ENCODE measurements around the gene MMP7. TPM values are rescaled to one million over a fixed set of nuclear protein-coding genes. Genes with fewer than 3 reads are reported as not detected.

Gene MMP7
- polyA plus RNA-seq, 3 donors: 28.8 TPM; not detected in 2

- no peak overlapping the region for H3K27ac ChIP-seq (ENCODE audit: low read depth, low read length)
- 69 to 79% (median 75%) methylated on average over 4 of the region's 4 CpGs for WGBS, 3 donors
Measured at GRCh38 chr11:102546427-102546826, 15.9 kb upstream of the MMP7 start.

- 67 to 78% (median 71%) methylated on average over 4 of the region's 4 CpGs for WGBS, 3 donors
- no peak overlapping the region for H3K27ac ChIP-seq (ENCODE audit: low read depth, low read length)
Measured at GRCh38 chr11:102545701-102546100, 15.2 kb upstream of the MMP7 start.

GRCh38 chr11:102544594-102544993, 14.0 kb upstream of the MMP7 start:
- H3K27ac ChIP-seq (ENCODE audit: low read depth, low read length): no peak overlapping the region
- 72 to 96% (median 89%) methylated on average over 1 of the region's 1 CpG for WGBS, 3 donors

- 78 to 82% (median 80%) methylated on average over 2 of the region's 2 CpGs for WGBS, 3 donors
Measured at GRCh38 chr11:102539567-102539966, 9.0 kb upstream of the MMP7 start.

GRCh38 chr11:102538932-102539331, 8.4 kb upstream of the MMP7 start:
- no peak overlapping the region for H3K27ac ChIP-seq (ENCODE audit: low read depth, low read length)
- WGBS, 3 donors: 84 to 92% (median 86%) methylated on average over 4 of the region's 4 CpGs

More at GRCh38 chr11:102539567-102539966, 9.0 kb upstream of the MMP7 start:
- no peak overlapping the region for H3K27ac ChIP-seq (ENCODE audit: low read depth, low read length)

- 61 to 82% (median 76%) methylated on average over 6 of the region's 6 CpGs for WGBS, 3 donors
- H3K27ac ChIP-seq (ENCODE audit: low read depth, low read length): no peak overlapping the region
Measured at GRCh38 chr11:102534261-102534872, 3.8 kb upstream of the MMP7 start.

- H3K27ac ChIP-seq (ENCODE audit: low read depth, low read length): no peak overlapping the region
Measured at GRCh38 chr11:102528618-102529017, 1.9 kb downstream of the MMP7 start.

- H3K27ac ChIP-seq (ENCODE audit: low read depth, low read length): no peak overlapping the region
- 56 to 94% (median 92%) methylated on average over 2 of the region's 2 CpGs for WGBS, 3 donors
Measured at GRCh38 chr11:102527684-102528083, 2.9 kb downstream of the MMP7 start.

GRCh38 chr11:102527041-102527440, 3.5 kb downstream of the MMP7 start:
- H3K27ac ChIP-seq (ENCODE audit: low read depth, low read length): no peak overlapping the region
- 71 to 83% (median 81%) methylated on average over 1 of the region's 1 CpG for WGBS, 3 donors

GRCh38 chr11:102523887-102524286, 6.7 kb downstream of the MMP7 start:
- no peak overlapping the region for H3K27ac ChIP-seq (ENCODE audit: low read depth, low read length)
- WGBS, 3 donors: 84 to 86% (median 85%) methylated on average over 4 of the region's 4 CpGs

GRCh38 chr11:102523189-102523570, 7.4 kb downstream of the MMP7 start:
- H3K27ac ChIP-seq (ENCODE audit: low read depth, low read length): no peak overlapping the region
- 54 to 67% (median 54%) methylated on average over 2 of the region's 2 CpGs for WGBS, 3 donors

- no peak overlapping the region for H3K27ac ChIP-seq (ENCODE audit: low read depth, low read length)
- WGBS, 3 donors: 51 to 53% (median 53%) methylated on average over 5 of the region's 5 CpGs
Measured at GRCh38 chr11:102522312-102523188, 8.0 kb downstream of the MMP7 start.

GRCh38 chr11:102521121-102521520, 9.4 kb downstream of the MMP7 start:
- 93 to 97% (median 96%) methylated on average over 10 of the region's 10 CpGs for WGBS, 3 donors
- no peak overlapping the region for H3K27ac ChIP-seq (ENCODE audit: low read depth, low read length)

GRCh38 chr11:102520514-102520913, 10.0 kb downstream of the MMP7 start:
- no peak overlapping the region for H3K27ac ChIP-seq (ENCODE audit: low read depth, low read length)

- WGBS, 3 donors: 70 to 90% (median 75%) methylated on average over 3 of the region's 3 CpGs
- no peak overlapping the region for H3K27ac ChIP-seq (ENCODE audit: low read depth, low read length)
Measured at GRCh38 chr11:102518296-102519094, 12.1 kb downstream of the MMP7 start.

GRCh38 chr11:102517670-102518069, 12.9 kb downstream of the MMP7 start:
- no peak overlapping the region for H3K27ac ChIP-seq (ENCODE audit: low read depth, low read length)
- WGBS, 3 donors: 86 to 92% (median 89%) methylated on average over 3 of the region's 3 CpGs

GRCh38 chr11:102516179-102516578, 14.4 kb downstream of the MMP7 start:
- 90 to 94% (median 94%) methylated on average over 4 of the region's 4 CpGs for whole genome bisulfite sequencing, 3 donors
- H3K27ac ChIP-seq (ENCODE audit: low read depth, low read length): no peak overlapping the region

GRCh38 chr11:102513869-102514268, 16.7 kb downstream of the MMP7 start:
- 30 to 48% (median 39%) methylated on average over 3 of the region's 3 CpGs for WGBS, 3 donors
- H3K27ac ChIP-seq (ENCODE audit: low read depth, low read length): no peak overlapping the region

- 67 to 92% (median 87%) methylated on average over 5 of the region's 5 CpGs for WGBS, 3 donors
- no peak overlapping the region for H3K27ac ChIP-seq (ENCODE audit: low read depth, low read length)
Measured at GRCh38 chr11:102510439-102511135, 20.0 kb downstream of the MMP7 start.
